HG03108 (cell line): ENCODE measurements around the gene GABRB3.
"Not testable (repeated sequence)": the region's sequence is repeated elsewhere in the genome, so short reads cannot be mapped to it uniquely, and the experiment has no call there.

Experiments
- ATAC-seq: cut with Tn5 transposase; IDR thresholded peaks from one replicate; pipeline ENCODE4 v1.9.1; 2021; ENCODE audit warnings: moderate library complexity; ENCODE audit not compliant: unreplicated experiment

GABRB3 gene

GRCh38 chr15:26736502-26737248 lies 36.2 kb downstream of the GABRB3 start:
- no peak for ATAC-seq

GRCh38 chr15:26731965-26732364 lies 40.9 kb downstream of the GABRB3 start:
- ATAC-seq = no peak

GRCh38 chr15:26729581-26729980 lies 43.3 kb downstream of the GABRB3 start:
- no peak for ATAC-seq

- no peak for ATAC-seq
Measured at GRCh38 chr15:26729030-26729429, 43.8 kb downstream of the GABRB3 start.

- no peak for ATAC-seq
Measured at GRCh38 chr15:26724381-26725150, 48.3 kb downstream of the GABRB3 start.

- no peak for ATAC-seq
Measured at GRCh38 chr15:26722621-26723160, 50.2 kb downstream of the GABRB3 start.

GRCh38 chr15:26721232-26721967 lies 51.5 kb downstream of the GABRB3 start:
- no peak for ATAC-seq

GRCh38 chr15:26720546-26720945 lies 52.3 kb downstream of the GABRB3 start:
- no peak for ATAC-seq

GRCh38 chr15:26719866-26720265 lies 53.0 kb downstream of the GABRB3 start:
- not testable (repeated sequence) for ATAC-seq

GRCh38 chr15:26716069-26716468 lies 56.8 kb downstream of the GABRB3 start:
- ATAC-seq = no peak

- ATAC-seq = no peak
Measured at GRCh38 chr15:26713498-26713897, 59.4 kb downstream of the GABRB3 start.

GRCh38 chr15:26712335-26712734 lies 60.5 kb downstream of the GABRB3 start:
- no peak for ATAC-seq

- ATAC-seq = no peak
Measured at GRCh38 chr15:26711445-26711844, 61.4 kb downstream of the GABRB3 start.

- no peak for ATAC-seq
Measured at GRCh38 chr15:26702381-26702780, 70.5 kb downstream of the GABRB3 start.

- no peak for ATAC-seq
Measured at GRCh38 chr15:26698555-26698954, 74.3 kb downstream of the GABRB3 start.

- ATAC-seq = no peak
Measured at GRCh38 chr15:26697913-26698312, 75.0 kb downstream of the GABRB3 start.

GRCh38 chr15:26691249-26691648 lies 81.6 kb downstream of the GABRB3 start:
- no peak for ATAC-seq

- ATAC-seq = no peak
Measured at GRCh38 chr15:26690778-26691177, 82.1 kb downstream of the GABRB3 start.

GRCh38 chr15:26689462-26689861 lies 83.4 kb downstream of the GABRB3 start:
- ATAC-seq = no peak

GRCh38 chr15:26686547-26687187 lies 86.2 kb downstream of the GABRB3 start:
- no peak for ATAC-seq
